ENCODE measurements around the gene TBC1D22B. TPM values are rescaled to one million over a fixed set of nuclear protein-coding genes. Genes with fewer than 3 reads are reported as not detected.
"Not testable (repeated sequence)": the region's sequence is repeated elsewhere in the genome, so short reads cannot be mapped to it uniquely, and the experiment has no call there.

Gene TBC1D22B
- total RNA-seq, 1 donor from 2014 or later, result 15.2 TPM

DNA sequence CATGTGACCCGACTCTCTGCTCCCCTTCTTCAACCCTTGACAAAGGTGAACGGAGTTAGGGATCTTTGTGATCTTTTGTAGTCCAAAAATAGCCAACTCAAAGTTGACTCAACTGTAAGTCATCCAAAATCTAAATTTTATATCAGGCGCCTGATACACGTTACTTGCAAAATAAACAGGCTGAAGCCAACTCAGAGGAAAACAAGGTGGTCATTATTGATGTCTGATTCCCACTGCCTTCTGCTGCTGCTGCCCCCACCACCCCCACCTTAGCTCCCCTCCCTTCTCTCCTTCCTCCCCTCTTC is 83.0 kb downstream of the TBC1D22B start:
- Mint-ChIP-seq H3K9me3 (no peaks in the 10 kb centered on the region), H3K27ac (no peak overlapping the region), H3K4me3 (no peak overlapping the region), H3K36me3 (no peaks in the 10 kb centered on the region), H3K27me3 (ENCODE audit: low read depth) (peaks cover 6% of the 10 kb centered on the region), H3K4me1 (no peaks in the 10 kb centered on the region)
- no peak for DNase-seq (ENCODE audit: low spot score in 2 of 2, unreplicated experiment in 2 of 2)
- TF ChIP-seq, protein P1, sequence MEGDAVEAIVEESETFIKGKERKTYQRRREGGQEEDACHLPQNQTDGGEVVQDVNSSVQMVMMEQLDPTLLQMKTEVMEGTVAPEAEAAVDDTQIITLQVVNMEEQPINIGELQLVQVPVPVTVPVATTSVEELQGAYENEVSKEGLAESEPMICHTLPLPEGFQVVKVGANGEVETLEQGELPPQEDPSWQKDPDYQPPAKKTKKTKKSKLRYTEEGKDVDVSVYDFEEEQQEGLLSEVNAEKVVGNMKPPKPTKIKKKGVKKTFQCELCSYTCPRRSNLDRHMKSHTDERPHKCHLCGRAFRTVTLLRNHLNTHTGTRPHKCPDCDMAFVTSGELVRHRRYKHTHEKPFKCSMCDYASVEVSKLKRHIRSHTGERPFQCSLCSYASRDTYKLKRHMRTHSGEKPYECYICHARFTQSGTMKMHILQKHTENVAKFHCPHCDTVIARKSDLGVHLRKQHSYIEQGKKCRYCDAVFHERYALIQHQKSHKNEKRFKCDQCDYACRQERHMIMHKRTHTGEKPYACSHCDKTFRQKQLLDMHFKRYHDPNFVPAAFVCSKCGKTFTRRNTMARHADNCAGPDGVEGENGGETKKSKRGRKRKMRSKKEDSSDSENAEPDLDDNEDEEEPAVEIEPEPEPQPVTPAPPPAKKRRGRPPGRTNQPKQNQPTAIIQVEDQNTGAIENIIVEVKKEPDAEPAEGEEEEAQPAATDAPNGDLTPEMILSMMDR (IDR thresholded peaks at IDR 0.05; ENCODE audit: unreplicated experiment), result no peak

DNA sequence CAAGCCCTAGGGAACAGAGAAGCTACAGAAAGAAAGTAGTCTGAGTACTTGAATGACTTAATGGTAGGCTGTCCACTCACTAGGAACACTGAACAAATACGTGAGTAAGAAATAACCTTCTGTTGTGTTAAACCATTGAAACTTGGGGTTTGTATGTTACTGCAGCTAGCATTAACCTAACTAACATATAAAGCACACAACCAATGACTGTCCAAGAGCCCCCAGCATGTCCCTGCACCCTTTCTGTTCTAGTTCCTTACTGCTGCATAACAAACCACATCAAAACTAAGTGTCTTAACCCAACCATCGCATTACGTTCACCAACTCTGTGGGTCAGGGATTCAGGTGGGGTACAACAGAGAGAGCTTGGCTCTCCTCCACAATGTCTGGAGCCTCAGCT is 85.7 kb downstream of the TBC1D22B start:
- Mint-ChIP-seq H3K27ac (no peak overlapping the region), H3K27me3 (ENCODE audit: low read depth) (peaks cover 9% of the 10 kb centered on the region), H3K36me3 (no peaks in the 10 kb centered on the region), H3K4me1 (no peaks in the 10 kb centered on the region), H3K4me3 (no peak overlapping the region), H3K9me3 (peaks cover 5% of the 10 kb centered on the region)
- TF ChIP-seq, protein P1 (IDR thresholded peaks at IDR 0.05; ENCODE audit: unreplicated experiment), result no peak
- no peak for DNase-seq (ENCODE audit: low spot score in 2 of 2, unreplicated experiment in 2 of 2)

DNA sequence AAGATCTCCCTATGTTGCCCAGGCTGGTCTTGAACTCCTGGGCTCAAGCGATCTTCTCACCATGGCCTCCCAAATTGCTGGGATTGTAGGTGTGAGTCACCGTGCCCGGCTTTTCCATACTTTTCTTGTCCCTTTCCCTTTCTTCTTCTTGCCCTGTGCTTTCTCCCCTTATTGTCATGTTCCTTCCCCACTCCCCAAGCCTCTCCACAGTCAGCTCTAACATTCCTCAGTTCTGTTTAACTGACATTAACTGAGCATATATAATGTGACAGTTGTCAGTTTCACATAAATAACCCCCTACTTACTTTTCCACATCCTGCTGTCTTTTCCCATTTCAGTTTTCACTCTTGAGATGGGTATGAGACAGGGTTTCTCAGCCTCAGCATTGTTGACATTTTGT is 86.7 kb downstream of the TBC1D22B start:
- H3K27me3 Mint-ChIP-seq (ENCODE audit: low read depth), result peaks cover 9% of the 10 kb centered on the region
- no peaks in the 10 kb centered on the region for H3K4me1 Mint-ChIP-seq
- peaks cover 5% of the 10 kb centered on the region for H3K9me3 Mint-ChIP-seq
- DNase-seq (ENCODE audit: low spot score in 2 of 2, unreplicated experiment in 2 of 2), result no peak
- H3K36me3 Mint-ChIP-seq, result no peaks in the 10 kb centered on the region
- H3K4me3 Mint-ChIP-seq, result no peak overlapping the region
- TF ChIP-seq, protein P1 (IDR thresholded peaks at IDR 0.05; ENCODE audit: unreplicated experiment), result no peak
- H3K27ac Mint-ChIP-seq, result no peak overlapping the region

DNA sequence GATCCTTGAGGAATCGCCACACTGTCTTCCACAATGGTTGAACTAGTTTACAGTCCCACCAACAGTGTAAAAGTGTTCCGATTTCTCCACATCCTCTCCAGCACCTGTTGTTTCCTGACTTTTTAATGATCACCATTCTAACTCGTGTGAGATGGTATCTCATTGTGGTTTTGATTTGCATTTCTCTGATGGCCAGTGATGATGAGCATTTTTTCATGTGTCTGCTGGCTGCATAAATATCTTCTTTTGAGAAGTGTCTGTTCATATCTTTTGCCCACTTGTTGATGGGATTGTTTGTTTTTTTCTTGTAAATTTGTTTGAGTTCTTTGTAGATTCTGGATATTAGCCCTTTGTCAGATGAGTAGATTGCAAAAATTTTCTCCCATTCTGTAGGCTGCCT is 88.2 kb downstream of the TBC1D22B start:
- not testable (repeated sequence) for H3K4me3 Mint-ChIP-seq, H3K27ac Mint-ChIP-seq, H3K36me3 Mint-ChIP-seq

DNA sequence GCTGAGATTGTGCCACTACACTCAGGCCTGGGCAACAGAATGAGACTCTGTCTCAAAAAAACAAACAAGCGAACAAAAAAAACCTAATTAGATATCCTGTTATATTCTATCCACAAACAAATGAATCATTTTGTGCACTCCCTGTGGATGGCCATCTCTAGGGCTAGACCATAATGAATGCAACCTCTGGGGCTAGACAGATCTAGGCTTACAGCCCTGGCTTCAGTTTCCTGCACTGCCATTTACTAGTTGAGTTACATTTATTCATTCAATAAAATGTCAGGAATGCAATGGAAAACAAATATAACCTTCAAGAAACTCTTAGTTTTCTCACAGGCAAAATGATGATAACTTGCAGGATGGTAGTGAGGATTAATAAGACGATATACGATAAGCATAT is 89.6 kb downstream of the TBC1D22B start:
- Mint-ChIP-seq H3K4me1 (no peaks in the 10 kb centered on the region), H3K4me3 (no peak overlapping the region), H3K9me3 (peaks cover 5% of the 10 kb centered on the region), H3K36me3 (no peaks in the 10 kb centered on the region), H3K27ac (no peak overlapping the region), H3K27me3 (ENCODE audit: low read depth) (peaks cover 9% of the 10 kb centered on the region)
- TF ChIP-seq, protein P1 (IDR thresholded peaks at IDR 0.05; ENCODE audit: unreplicated experiment), result no peak
- DNase-seq (ENCODE audit: low spot score in 2 of 2, unreplicated experiment in 2 of 2), result no peak

More for the DNA sequence above, 88.2 kb downstream of the TBC1D22B start:
- not testable (repeated sequence) for H3K4me1 Mint-ChIP-seq; H3K27me3 Mint-ChIP-seq (ENCODE audit: low read depth); DNase-seq (ENCODE audit: low spot score in 2 of 2, unreplicated experiment in 2 of 2); H3K9me3 Mint-ChIP-seq

DNA sequence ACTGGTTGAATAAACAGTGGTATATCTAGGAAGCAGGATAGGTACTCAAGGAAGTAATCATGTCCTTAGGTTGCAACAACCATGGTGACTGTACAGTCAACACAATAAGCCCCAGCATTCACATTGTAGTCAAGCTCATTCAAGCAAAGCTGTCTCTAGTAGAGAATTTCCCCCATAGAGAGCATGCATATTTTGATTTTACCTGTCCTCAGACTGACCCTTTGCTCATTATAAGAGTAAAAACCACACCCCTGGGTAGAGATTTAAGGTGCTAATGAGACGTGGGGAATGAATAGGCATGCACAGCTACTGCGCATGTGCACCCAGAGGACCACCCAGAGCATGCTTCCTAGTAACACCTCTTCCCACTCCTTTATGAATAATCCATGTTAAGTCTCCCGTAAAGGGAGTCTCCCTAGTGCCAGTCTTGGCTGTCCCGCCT is 90.1 kb downstream of the TBC1D22B start:
- Mint-ChIP-seq H3K4me1 (no peaks in the 10 kb centered on the region), H3K27ac (no peak overlapping the region), H3K9me3 (peaks cover 5% of the 10 kb centered on the region), H3K27me3 (ENCODE audit: low read depth) (peaks cover 9% of the 10 kb centered on the region), H3K36me3 (no peaks in the 10 kb centered on the region), H3K4me3 (no peak overlapping the region)
- no peak for DNase-seq (ENCODE audit: low spot score in 2 of 2, unreplicated experiment in 2 of 2)
- TF ChIP-seq, protein P1 (IDR thresholded peaks at IDR 0.05; ENCODE audit: unreplicated experiment), result no peak
